AG04449 (cell line): Measurements from ENCODE around the gene ZPLD1.

ENCODE experiments used
- CTCF ChIA-PET: fragments of 350-600 bp; formaldehyde crosslinking; extraction: SDS; loops from one replicate; lab custom pipeline; 2021; ENCODE audit warnings: antibody characterized with exemption; lab: Yijun Ruan, JAX
- POLR2A ChIA-PET: fragments of 400-600, 350-600 bp; formaldehyde crosslinking; extraction: SDS; loops from one replicate; lab custom pipeline; 2020; ENCODE audit warnings: antibody characterized with exemption, inconsistent platforms; lab: Yijun Ruan, JAX
- DNase-seq: peaks from one replicate; pipeline ENCODE4 v3.0.0-alpha.2; 2010; ENCODE audit warnings: low read depth, low spot score
- H3K4me3 ChIP-seq: 2 replicates; pipeline ENCODE4 v1.5.1; 2011; ENCODE audit warnings: low read depth, mild to moderate bottlenecking, control low read depth, low read length
- CTCF ChIP-seq: IDR thresholded peaks from one replicate; pipeline ENCODE4 v1.5.1; 2011; ENCODE audit warnings: mild to moderate bottlenecking, moderate library complexity, low read length, control low read depth, inconsistent platforms; ENCODE audit not compliant: insufficient read depth; ENCODE audit errors: missing control alignments

Gene ZPLD1

GRCh38 chr3:102511168-102511567, 76.4 kb downstream of the ZPLD1 start:
- H3K4me3 ChIP-seq, result no peak overlapping the region
- POLR2A ChIA-PET, result no interaction called here
- no peak for TF ChIP-seq CTCF
- CTCF ChIA-PET, result no interaction called here
- no peak for DNase-seq

GRCh38 chr3:102511639-102512038, 76.8 kb downstream of the ZPLD1 start:
- no peak overlapping the region for H3K4me3 ChIP-seq
- POLR2A ChIA-PET, result no interaction called here
- no peak for DNase-seq
- TF ChIP-seq CTCF, result no peak
- CTCF ChIA-PET, result no interaction called here

- no peak for DNase-seq
- no peak overlapping the region for H3K4me3 ChIP-seq
- CTCF ChIA-PET, result interaction anchor here (1.0 kb wide), 1 partner anchor 284 kb away, joined by 4 read pairs; no protein-coding TSS in a partner anchor
- POLR2A ChIA-PET, result no interaction called here
- no peak for TF ChIP-seq CTCF
Observed at GRCh38 chr3:102512734-102513504, 78.1 kb downstream of the ZPLD1 start.

GRCh38 chr3:102514241-102514640, 79.4 kb downstream of the ZPLD1 start:
- no peak for DNase-seq
- ChIA-PET POLR2A (no interaction called here), CTCF (interaction anchor here (1.0 kb wide), 1 partner anchor 285 kb away, joined by 4 read pairs; no protein-coding TSS in a partner anchor)
- TF ChIP-seq CTCF, result no peak
- H3K4me3 ChIP-seq, result no peak overlapping the region

GRCh38 chr3:102521246-102521645, 86.4 kb downstream of the ZPLD1 start:
- DNase-seq, result no peak
- no peak for TF ChIP-seq CTCF
- ChIA-PET CTCF (interaction anchor here (1.4 kb wide), 1 partner anchor 293 kb away, joined by 3 read pairs; no protein-coding TSS in a partner anchor), POLR2A (no interaction called here)
- no peak overlapping the region for H3K4me3 ChIP-seq

- DNase-seq, result no peak
- POLR2A ChIA-PET, result no interaction called here
- no peak overlapping the region for H3K4me3 ChIP-seq
- no peak for TF ChIP-seq CTCF
- CTCF ChIA-PET, result interaction anchor here (0.9 to 1.8 kb wide), 4 partner anchors 11 to 297 kb away, joined by 3 to 4 read pairs (median 4); no protein-coding TSS in a partner anchor
Observed at GRCh38 chr3:102525624-102526023, 90.8 kb downstream of the ZPLD1 start.
